H1 (cell line): ENCODE results near the gene RBM10. TPM values are rescaled to one million over a fixed set of nuclear protein-coding genes. Genes with fewer than 3 reads are reported as not detected.

Source experiments
- CTCF ChIA-PET: fragments of 300-600 bp; sonication (Branson Sonifier 250); formaldehyde crosslinking; loops from one replicate; lab custom pipeline; 2021; ENCODE audit not compliant: partially characterized antibody; lab: Charles Lee
- POLR2A ChIA-PET: fragments of 300-600 bp; sonication (Branson Sonifier 250); formaldehyde crosslinking; loops from one replicate; lab custom pipeline; 2021; ENCODE audit warnings: inconsistent platforms; ENCODE audit not compliant: partially characterized antibody; lab: Charles Lee
- DNase-seq, 2 experiments: peaks; one replicate each; pipeline versions ENCODE4 v3.0.0 to v3.0.0-alpha.2; 2010 to 2022; ENCODE audit warnings: low spot score in 2 of 2, low read depth in 1 of 2, mixed read lengths in 1 of 2
- FAIRE-seq: peaks from 2 replicates; lab custom pipeline; 2011; peaks lifted over from hg19 to GRCh38; lab: Jason Lieb, UNC
- H2AFZ ChIP-seq: 2 replicates; pipeline ENCODE4 v1.8.1; 2012; ENCODE audit warnings: low read length, inconsistent platforms
- H2AK5ac ChIP-seq: 2 replicates; pipeline ENCODE4 v1.6.1; 2013; ENCODE audit warnings: low read depth, low read length
- H2BK120ac ChIP-seq: replicated peaks from 2 replicates; pipeline ENCODE3; 2013; ENCODE audit warnings: low read depth, low read length, inconsistent platforms
- H2BK12ac ChIP-seq: 2 replicates; pipeline ENCODE4 v1.6.1; 2013; ENCODE audit warnings: low read depth, low read length
- H2BK15ac ChIP-seq: 2 replicates; pipeline ENCODE4 v1.6.1; 2013; ENCODE audit warnings: low read length
- H2BK20ac ChIP-seq: 2 replicates; pipeline ENCODE4 v1.6.1; 2013; ENCODE audit warnings: low read length
- H2BK5ac ChIP-seq: 2 replicates; pipeline ENCODE4 v1.6.1; 2013; ENCODE audit warnings: low read depth, low read length
- H3K14ac ChIP-seq: 2 replicates; pipeline ENCODE4 v1.6.1; 2013; ENCODE audit warnings: inconsistent platforms; ENCODE audit not compliant: insufficient read length
- H3K18ac ChIP-seq: 2 replicates; pipeline ENCODE4 v1.6.1; 2013; ENCODE audit warnings: low read length; ENCODE audit errors: extremely low read depth
- H3K23ac ChIP-seq: 2 replicates; pipeline ENCODE4 v1.6.1; 2013; ENCODE audit warnings: inconsistent platforms; ENCODE audit not compliant: insufficient read length
- H3K23me2 ChIP-seq: 2 replicates; pipeline ENCODE4 v1.6.1; 2013; ENCODE audit warnings: low read depth, low read length
- H3K27ac ChIP-seq: 2 replicates; pipeline ENCODE4 v1.6.1; 2011; ENCODE audit warnings: low read depth, low read length, inconsistent platforms
- H3K27me3 ChIP-seq, 4 experiments: replicated peaks in 1 of 4; 1 replicate in 1 of 4; 2 replicates in 3 of 4; pipeline versions ENCODE4 v1.6.1 to v1.8.1; 2011 to 2013; ENCODE audit warnings: low read length in 3 of 4, mild to moderate bottlenecking in 3 of 4, inconsistent platforms in 2 of 4, mixed read lengths in 2 of 4, moderate library complexity in 1 of 4; ENCODE audit not compliant: control insufficient read depth in 3 of 4, insufficient read depth in 3 of 4; ENCODE audit errors: extremely low read depth in 1 of 4
- H3K36me3 ChIP-seq, 4 experiments: 2 replicates each; pipeline versions ENCODE4 v1.6.1 to v1.8.1; 2011 to 2013; ENCODE audit warnings: mild to moderate bottlenecking in 4 of 4, low read length in 3 of 4, moderate library complexity in 2 of 4, control low read depth in 1 of 4, inconsistent platforms in 1 of 4; ENCODE audit not compliant: insufficient read depth in 4 of 4, control insufficient read depth in 2 of 4
- H3K4ac ChIP-seq: replicated peaks from 2 replicates; pipeline ENCODE3; 2013; ENCODE audit warnings: low read length, low read depth, mixed read lengths, inconsistent platforms; ENCODE audit not compliant: insufficient read length
- H3K4me1 ChIP-seq, 4 experiments: replicated peaks in 1 of 4; 1 replicate in 1 of 4; 2 replicates in 3 of 4; pipeline versions ENCODE4 v1.6.1 to v1.8.1; 2011 to 2013; ENCODE audit warnings: low read length in 3 of 4, inconsistent platforms in 2 of 4, mixed read lengths in 1 of 4; ENCODE audit not compliant: insufficient read depth in 4 of 4, control insufficient read depth in 3 of 4
- H3K4me2 ChIP-seq, 2 experiments: 2 replicates each; pipeline versions ENCODE4 v1.6.1 to v1.8.1; 2011 to 2013; ENCODE audit warnings: low read depth in 2 of 2, low read length in 2 of 2, control low read depth in 1 of 2, inconsistent platforms in 1 of 2, mild to moderate bottlenecking in 1 of 2; ENCODE audit not compliant: insufficient read depth in 1 of 2
- H3K4me3 ChIP-seq, 4 experiments: fragments of 200-600, 300-600 bp in 1 of 4; sonication (generic), shearing (Covaris generic), sonication (Bioruptor Twin) in 1 of 4; 2 replicates each; pipeline versions ENCODE4 v1.5.1 to v1.8.1; 2011 to 2016; ENCODE audit warnings: low read length in 4 of 4, low read depth in 3 of 4, control low read depth in 2 of 4, inconsistent platforms in 2 of 4, mild to moderate bottlenecking in 2 of 4, mixed read lengths in 1 of 4, moderate library complexity in 1 of 4; ENCODE audit not compliant: insufficient read depth in 2 of 4; ENCODE audit errors: extremely low read depth in 1 of 4
- H3K56ac ChIP-seq: replicated peaks from 2 replicates; pipeline ENCODE3; 2013; ENCODE audit warnings: low read depth, mild to moderate bottlenecking, mixed read lengths, low read length, inconsistent platforms; ENCODE audit not compliant: insufficient read length
- H3K79me1 ChIP-seq: 2 replicates; pipeline ENCODE4 v1.6.1; 2013; ENCODE audit warnings: low read depth, low read length, control low read depth
- H3K79me2 ChIP-seq, 2 experiments: 2 replicates each; pipeline versions ENCODE4 v1.6.1 to v1.8.1; 2012 to 2013; ENCODE audit warnings: low read length in 2 of 2, mild to moderate bottlenecking in 2 of 2, inconsistent platforms in 1 of 2; ENCODE audit not compliant: insufficient read depth in 2 of 2, control insufficient read depth in 1 of 2
- H3K9ac ChIP-seq, 4 experiments: replicated peaks in 1 of 4; 1 replicate in 1 of 4; 2 replicates in 3 of 4; pipeline versions ENCODE4 v1.6.1 to v1.8.1; 2011 to 2013; ENCODE audit warnings: low read depth in 3 of 4, low read length in 3 of 4, control low read depth in 2 of 4, mild to moderate bottlenecking in 2 of 4, moderate library complexity in 2 of 4, inconsistent platforms in 1 of 4; ENCODE audit errors: extremely low read depth in 1 of 4
- H3K9me3 ChIP-seq, 2 experiments: 2 replicates each; pipeline versions ENCODE4 v1.6.1 to v1.8.1; 2012 to 2013; ENCODE audit warnings: mild to moderate bottlenecking in 2 of 2, moderate library complexity in 2 of 2, control low read depth in 1 of 2, inconsistent platforms in 1 of 2, low read depth in 1 of 2, low read length in 1 of 2, mixed read lengths in 1 of 2; ENCODE audit not compliant: insufficient read depth in 2 of 2
- H4K20me1 ChIP-seq, 2 experiments: replicated peaks in 1 of 2; 2 replicates each; pipeline versions ENCODE3 to v1.8.1; 2011 to 2013; ENCODE audit warnings: inconsistent platforms in 2 of 2, low read length in 2 of 2, mild to moderate bottlenecking in 1 of 2; ENCODE audit not compliant: insufficient read depth in 2 of 2, control insufficient read depth in 1 of 2
- H4K5ac ChIP-seq: 2 replicates; pipeline ENCODE4 v1.6.1; 2013; ENCODE audit warnings: low read length, low read depth, mixed read lengths, inconsistent platforms; ENCODE audit not compliant: insufficient read length
- H4K8ac ChIP-seq: 2 replicates; pipeline ENCODE4 v1.8.0; 2013; ENCODE audit warnings: mild to moderate bottlenecking, moderate library complexity, low read length, inconsistent platforms; ENCODE audit not compliant: insufficient read depth; ENCODE audit errors: extremely low read depth
- H4K91ac ChIP-seq: replicated peaks from 2 replicates; pipeline ENCODE3; 2013; ENCODE audit warnings: low read length, mixed read lengths, inconsistent platforms; ENCODE audit not compliant: insufficient read length
- CTBP2 ChIP-seq: IDR thresholded peaks from 2 replicates; pipeline ENCODE4 v1.7.0; 2011; ENCODE audit warnings: borderline replicate concordance, mild to moderate bottlenecking, moderate library complexity, mixed read lengths, low read length; ENCODE audit not compliant: insufficient read depth, insufficient read length
- PHF8 ChIP-seq: fragments of 200-600 bp; sonication (generic); conservative IDR thresholded peaks from 2 replicates; pipeline ENCODE4 v1.7.1; 2012; ENCODE audit warnings: low read depth, mild to moderate bottlenecking, inconsistent platforms, low read length, moderate library complexity
- SP1 ChIP-seq: IDR thresholded peaks from 2 replicates; pipeline ENCODE4 v1.6.1; 2011; ENCODE audit warnings: low read depth, low read length
- YY1 ChIP-seq: IDR thresholded peaks from 2 replicates; pipeline ENCODE4 v1.6.1; 2011; ENCODE audit warnings: low read depth, mild to moderate bottlenecking, low read length
- WGBS, 2 experiments: shearing (Covaris generic) in 1 of 2; methylation state at CpG; one replicate each; pipeline versions ENCODE4 v1.1.6 to v1.1.7; 2013 to 2015; ENCODE audit warnings: low lambda C conversion rate in 2 of 2, mixed read lengths in 2 of 2, inconsistent platforms in 1 of 2, low coverage in 1 of 2, missing lambda C conversion rate in 1 of 2; ENCODE audit not compliant: insufficient replicate concordance in 2 of 2, insufficient coverage in 1 of 2, insufficient read length in 1 of 2; ENCODE audit errors: extremely low coverage in 1 of 2, missing lambda C conversion rate in 1 of 2; 5-methylcytosine and 5-hydroxymethylcytosine counted together
- polyA plus RNA-seq, 7 experiments: library from polyadenylated mRNA; depleted of rRNA in 3 of 7; stranded (reverse) in 5 of 7; unstranded in 2 of 7; fragments of >200 nt in 5 of 7; fragments of 200-250 nt in 2 of 7; gene quantifications; 1 replicate in 5 of 7; 2 replicates in 1 of 7; 4 replicates in 1 of 7; pipeline versions ENCODE4 v1.2.1 to v1.2.3, GENCODE V29; 2011 to 2013; ENCODE audit warnings: missing spikeins in 2 of 7, mixed read lengths in 2 of 7
- total RNA-seq: library from RNA; stranded (reverse); fragmentation: NEBNext Ultra II Directional; extraction: Animal tissue kit (Norgen Biotek cat#: 25700); gene quantifications from 2 replicates; pipeline ENCODE4 v1.2.1, GENCODE V29; 2021

Gene RBM10
- total and polyA plus RNA-seq, 2 of the 8 experiments (the other 6 are each of a cell fraction or from before 2014, with no cell fraction given), result 35.7 to 64.0 TPM

DNA sequence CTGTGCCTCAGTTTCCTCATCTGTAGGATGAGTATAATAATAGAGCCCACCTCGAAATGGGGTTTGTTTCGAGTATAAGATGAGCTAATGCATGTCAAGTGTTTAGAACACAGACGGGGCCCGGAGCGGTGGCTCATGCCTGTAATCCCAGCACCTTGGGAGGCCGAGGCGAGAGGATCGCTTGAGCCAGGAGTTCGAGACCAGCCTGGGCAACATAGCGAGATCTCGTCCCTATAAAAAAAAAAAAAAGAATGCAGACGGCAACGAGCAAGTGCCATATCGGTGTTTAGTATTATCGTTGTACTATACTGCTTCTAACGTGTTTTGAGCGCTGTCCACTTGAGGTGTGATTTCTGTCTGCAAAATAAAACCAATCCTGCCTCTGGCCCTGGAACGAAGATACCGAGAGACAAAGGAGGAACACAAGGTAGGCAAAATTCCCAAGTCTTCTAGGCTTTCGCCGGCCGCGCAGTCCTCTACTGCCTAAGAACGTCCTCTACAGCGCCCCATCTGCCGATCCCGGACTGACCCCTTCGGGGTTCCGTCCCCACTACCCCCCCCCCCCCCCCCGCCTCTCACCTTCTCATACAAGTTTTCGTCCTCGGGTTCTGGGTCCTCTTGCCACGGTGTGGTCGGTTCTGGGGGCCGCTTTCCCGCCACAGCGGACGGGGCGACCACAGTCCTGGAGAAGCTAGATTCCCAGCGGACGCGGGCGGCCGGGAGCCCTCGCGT lies 961 bp upstream of the RBM10 start:
- H3K79me2 ChIP-seq, result peaks cover 19 to 51% of the 10 kb centered on the region in 2 experiments
- peaks cover 9% of the 10 kb centered on the region; the same call in 1 of the 2 replicates for H3K23me2 ChIP-seq
- FAIRE-seq, result peak; percentile 84
- H3K4me2 ChIP-seq, result peak overlapping the region; percentile 65 to 92
- H3K4me1 ChIP-seq, result peaks cover 0 to 6% (median 2%) of the 10 kb centered on the region in 4 experiments; a peak in 4 of 7 replicates
- H2BK12ac ChIP-seq, result no peak overlapping the region; the same call in 1 of the 2 replicates
- no peak overlapping the region for H3K4ac ChIP-seq
- H3K9ac ChIP-seq, result peak overlapping the region; percentile 60 to 95 (median 80)
- peak overlapping the region; percentile 48; the same call in 1 of the 2 replicates for H3K18ac ChIP-seq
- H2AK5ac ChIP-seq, result 0 out of 2 replicates have a peak overlapping the region, but pooled peaks have one; percentile 39
- peak overlapping the region; percentile 74 to 97 (median 84) for H3K4me3 ChIP-seq
- peaks cover 2% of the 10 kb centered on the region; the same call in 1 of the 2 replicates for H3K79me1 ChIP-seq
- H3K23ac ChIP-seq, result no peak overlapping the region
- no peak overlapping the region for H3K14ac ChIP-seq
- H3K36me3 ChIP-seq, result peaks cover 0 to 10% (median 4%) of the 10 kb centered on the region in 4 experiments; a peak in 4 of 8 replicates
- no peak overlapping the region for H2BK15ac ChIP-seq
- H3K56ac ChIP-seq, result no peak overlapping the region
- no peaks in the 10 kb centered on the region for H3K27me3 ChIP-seq
- H3K9me3 ChIP-seq, result no peaks in the 10 kb centered on the region
- POLR2A ChIA-PET, result interaction anchor here (0.6 to 3.9 kb wide), 10 partner anchors 9 to 854 kb away, joined by 3 to 28 read pairs (median 4); partner anchors contain the start of gene RGN
- peak overlapping the region; percentile 66; the same call in 1 of the 2 replicates for H2BK5ac ChIP-seq
- DNase-seq, result no peak
- H4K20me1 ChIP-seq, result peaks cover 11 to 13% of the 10 kb centered on the region in 2 experiments
- no peak overlapping the region for H2BK20ac ChIP-seq
- H3K27ac ChIP-seq, result peak overlapping the region; percentile 80; the same call in 1 of the 2 replicates
- H4K91ac ChIP-seq, result no peak overlapping the region
- CTCF ChIA-PET, result interaction anchor here (0.7 to 1.6 kb wide), 6 partner anchors 7 to 86 kb away, joined by 3 to 4 read pairs (median 4); no protein-coding TSS in a partner anchor
- peak overlapping the region; percentile 9; the same call in 1 of the 2 replicates for H4K8ac ChIP-seq
- no peak overlapping the region for H4K5ac ChIP-seq
- no peak overlapping the region for H2BK120ac ChIP-seq
- WGBS, 2 experiments, result 20% methylated on average over 16 of the region's 46 CpGs; no CpG with 5 or more reads in 1 of the 2 experiments
- TF ChIP-seq SP1 (no peak), PHF8 (0 out of 2 replicates have a peak, but pooled peaks have one; percentile 59), YY1 (no peak), CTBP2 (no peak)
- H2AFZ ChIP-seq, result no peak overlapping the region
